NCI-H748 treated with DMSO at 0.1 percent for 48 hours (cell line): Measurements from ENCODE around the gene RRP15.

Experiments
- DNase-seq: peaks from one replicate; lab custom pipeline; 2025; lab: John Stamatoyannopoulos, UW

RRP15 gene

GRCh38 chr1:218362418-218363076 lies 77.5 kb downstream of the RRP15 start:
- DNase-seq: no peak

DNA sequence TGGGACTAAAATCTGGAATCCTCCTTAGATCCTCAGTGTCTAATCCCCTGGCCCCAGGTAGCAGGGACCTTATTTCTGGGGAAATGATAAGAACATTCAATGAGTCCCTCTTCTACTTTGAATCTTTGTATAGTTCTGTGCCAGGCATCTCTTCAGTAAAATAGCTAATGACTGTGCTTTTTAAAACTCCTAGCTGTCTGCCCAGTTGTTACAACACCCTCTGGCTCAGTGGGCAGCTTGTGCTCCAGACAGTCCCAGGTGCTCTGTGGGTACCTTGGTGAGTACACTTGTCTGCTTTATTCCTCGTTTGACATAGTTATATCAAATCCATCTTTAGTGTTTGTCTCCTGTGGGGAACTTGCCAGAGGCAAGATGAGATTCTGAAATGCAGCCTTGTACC lies 78.0 kb downstream of the RRP15 start:
- no peak for DNase-seq

DNA sequence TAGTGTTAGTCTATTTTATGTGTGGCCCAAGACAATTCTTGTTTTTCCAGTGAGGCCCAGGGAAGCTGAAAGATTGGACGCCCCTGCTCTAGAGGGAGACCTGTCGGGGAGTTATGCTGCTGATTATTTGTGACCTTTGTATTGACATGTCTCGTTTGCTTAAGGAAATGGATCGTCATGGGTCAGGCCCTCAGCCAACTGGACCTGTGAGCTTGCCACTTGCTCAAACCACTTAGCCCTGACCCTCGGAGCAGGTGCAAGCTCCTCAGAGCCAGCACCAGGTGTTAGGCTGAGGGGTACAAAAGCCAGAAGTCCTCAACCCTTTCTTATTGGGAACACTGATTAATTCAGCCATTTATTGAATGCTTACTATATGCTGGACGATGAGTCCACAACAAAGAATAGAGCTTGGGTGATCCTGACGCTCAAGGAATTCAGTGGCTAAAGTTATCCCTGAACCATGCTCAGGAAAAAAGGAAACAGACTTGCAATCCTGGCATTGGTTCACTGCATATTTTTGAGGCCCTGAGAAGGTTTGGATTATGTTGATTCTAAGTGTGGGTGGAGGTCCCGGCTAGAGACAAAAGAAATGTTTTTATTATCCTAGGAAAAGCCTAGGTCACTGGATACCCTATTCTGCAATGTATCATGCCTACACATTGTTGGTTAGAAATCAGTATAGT lies 79.1 kb downstream of the RRP15 start:
- DNase-seq: peak; percentile 40

GRCh38 chr1:218365226-218365999 lies 80.3 kb downstream of the RRP15 start:
- DNase-seq: no peak

- peak; percentile 83 for DNase-seq
Measured at GRCh38 chr1:218366322-218367052, 81.4 kb downstream of the RRP15 start.

DNA sequence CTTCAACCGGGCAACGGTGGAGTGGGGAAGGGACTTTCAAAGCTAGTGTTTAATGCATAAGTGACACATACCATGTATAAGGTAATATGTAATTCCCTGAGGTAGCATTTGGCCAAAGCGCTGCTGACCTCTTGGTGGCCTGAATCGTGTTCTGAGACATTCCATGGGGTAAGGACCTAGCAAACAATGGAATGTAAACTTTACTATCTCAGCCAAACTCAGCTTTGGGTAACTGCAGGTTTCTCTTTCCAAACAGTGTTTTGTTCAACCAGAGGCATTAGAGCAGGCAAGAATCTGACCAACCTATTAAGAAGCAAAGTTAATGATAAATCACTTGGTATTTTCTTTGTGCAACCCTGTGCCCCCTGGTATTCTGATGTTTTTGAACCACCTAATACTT lies 82.0 kb downstream of the RRP15 start:
- no peak for DNase-seq

- DNase-seq: no peak
Measured at GRCh38 chr1:218368686-218369085, 83.6 kb downstream of the RRP15 start.

DNA sequence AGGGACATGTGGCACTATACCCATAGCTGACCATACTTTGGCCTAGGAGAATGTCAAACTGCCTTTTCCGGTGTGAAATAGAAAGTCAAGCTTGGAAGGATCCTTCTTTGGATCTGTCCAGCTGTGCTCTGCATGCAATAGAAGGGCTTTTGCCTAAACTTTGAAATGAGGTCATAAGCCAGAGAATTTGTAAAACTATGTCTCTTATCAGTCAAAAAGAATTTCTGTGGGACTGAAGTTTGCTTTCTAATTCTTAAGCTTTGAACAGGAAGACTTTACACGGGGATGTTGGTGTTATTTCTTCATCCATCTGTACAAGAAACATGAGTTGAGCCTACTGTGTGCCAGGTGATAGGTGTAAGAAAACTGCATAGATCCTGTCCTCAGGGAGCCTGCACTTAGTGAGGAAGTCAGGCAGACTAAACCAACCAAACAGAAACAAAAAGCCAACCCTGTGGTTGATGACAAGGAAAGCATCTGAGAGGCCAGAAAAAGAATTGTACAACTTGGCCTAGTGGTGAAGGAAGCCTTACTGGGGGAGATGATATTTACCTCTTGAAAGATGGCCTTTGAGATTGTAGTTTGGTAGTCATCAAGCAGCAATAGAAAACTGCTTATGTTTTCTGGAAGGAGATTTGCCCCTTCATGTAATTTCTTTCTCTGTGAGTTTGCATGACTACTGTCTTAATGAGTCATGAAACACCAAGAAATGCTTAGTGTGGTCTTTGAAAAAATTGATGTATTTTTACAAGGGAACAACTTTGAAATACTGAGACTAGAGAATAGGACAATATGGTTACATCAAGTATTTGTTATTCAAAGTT lies 84.8 kb downstream of the RRP15 start:
- no peak for DNase-seq

GRCh38 chr1:218371927-218372672 lies 87.0 kb downstream of the RRP15 start:
- DNase-seq: peak; percentile 43

DNA sequence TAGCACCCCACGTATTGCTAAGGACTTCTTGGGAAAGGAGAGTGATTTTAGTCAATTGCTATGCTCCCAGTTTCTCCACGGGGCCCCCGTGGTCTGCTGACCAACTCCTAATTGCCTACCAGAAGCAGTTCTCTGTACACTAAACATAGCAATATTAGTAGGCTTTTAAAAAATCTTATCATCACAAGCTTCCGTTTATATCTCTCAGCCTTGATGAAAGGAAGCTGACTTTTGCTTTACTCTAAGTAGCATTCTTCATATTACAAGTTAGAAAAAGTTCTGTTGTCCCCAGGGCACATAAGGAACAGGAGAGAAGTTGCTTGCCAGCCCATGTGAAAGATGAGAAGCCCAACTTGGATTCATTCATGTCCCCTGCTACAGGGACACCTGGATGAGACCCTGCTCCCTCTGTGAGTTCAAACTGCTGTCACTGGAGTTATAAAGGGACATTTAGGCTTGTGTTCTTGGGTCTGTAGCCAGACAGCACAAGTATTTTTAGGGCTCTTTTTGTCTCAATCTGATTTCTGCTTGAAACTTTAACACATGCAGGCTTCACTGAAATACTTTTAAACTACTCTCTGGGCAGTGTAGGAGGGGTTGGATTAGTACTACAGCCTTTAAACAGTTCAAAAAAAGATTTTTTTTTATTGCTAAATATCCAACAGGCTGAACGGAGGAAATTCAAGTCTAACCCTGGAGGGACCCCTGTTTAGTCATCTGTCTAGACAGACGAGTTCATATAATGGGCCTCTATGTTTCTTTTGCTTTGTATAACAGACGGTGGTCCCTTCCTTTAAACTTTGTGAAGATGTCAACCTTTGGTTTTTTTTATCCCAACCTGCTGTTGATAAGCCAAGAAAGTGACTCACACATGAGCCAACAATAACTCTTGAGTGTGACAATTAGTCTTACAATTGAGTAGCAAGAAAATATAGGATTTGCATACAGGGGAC lies 89.6 kb downstream of the RRP15 start:
- no peak for DNase-seq

GRCh38 chr1:218376722-218377121 lies 91.6 kb downstream of the RRP15 start:
- no peak for DNase-seq

DNA sequence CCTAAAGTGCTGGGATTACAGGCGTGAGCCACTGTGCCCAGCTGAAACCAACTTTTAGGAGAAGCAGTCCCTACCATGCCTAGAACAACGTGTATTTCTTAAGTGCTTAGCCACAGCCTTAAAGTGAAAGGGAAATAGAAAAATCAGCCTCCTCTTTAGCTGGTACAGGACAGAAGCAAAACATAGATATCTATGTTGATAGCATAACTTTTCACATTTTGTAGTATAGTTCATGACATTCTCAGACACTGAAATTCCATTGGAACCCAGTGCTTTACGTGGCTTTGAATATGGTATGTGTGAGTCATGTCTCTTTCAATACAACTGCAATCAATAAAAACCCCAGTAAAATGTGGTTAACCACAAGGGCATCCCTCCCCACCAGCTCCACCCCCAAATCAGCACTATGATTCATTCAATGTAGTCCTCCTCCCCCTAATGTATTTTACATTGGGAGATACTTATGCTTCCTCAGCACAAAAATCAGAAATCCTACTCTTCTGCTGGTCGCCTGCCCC lies 92.1 kb downstream of the RRP15 start:
- no peak for DNase-seq

DNA sequence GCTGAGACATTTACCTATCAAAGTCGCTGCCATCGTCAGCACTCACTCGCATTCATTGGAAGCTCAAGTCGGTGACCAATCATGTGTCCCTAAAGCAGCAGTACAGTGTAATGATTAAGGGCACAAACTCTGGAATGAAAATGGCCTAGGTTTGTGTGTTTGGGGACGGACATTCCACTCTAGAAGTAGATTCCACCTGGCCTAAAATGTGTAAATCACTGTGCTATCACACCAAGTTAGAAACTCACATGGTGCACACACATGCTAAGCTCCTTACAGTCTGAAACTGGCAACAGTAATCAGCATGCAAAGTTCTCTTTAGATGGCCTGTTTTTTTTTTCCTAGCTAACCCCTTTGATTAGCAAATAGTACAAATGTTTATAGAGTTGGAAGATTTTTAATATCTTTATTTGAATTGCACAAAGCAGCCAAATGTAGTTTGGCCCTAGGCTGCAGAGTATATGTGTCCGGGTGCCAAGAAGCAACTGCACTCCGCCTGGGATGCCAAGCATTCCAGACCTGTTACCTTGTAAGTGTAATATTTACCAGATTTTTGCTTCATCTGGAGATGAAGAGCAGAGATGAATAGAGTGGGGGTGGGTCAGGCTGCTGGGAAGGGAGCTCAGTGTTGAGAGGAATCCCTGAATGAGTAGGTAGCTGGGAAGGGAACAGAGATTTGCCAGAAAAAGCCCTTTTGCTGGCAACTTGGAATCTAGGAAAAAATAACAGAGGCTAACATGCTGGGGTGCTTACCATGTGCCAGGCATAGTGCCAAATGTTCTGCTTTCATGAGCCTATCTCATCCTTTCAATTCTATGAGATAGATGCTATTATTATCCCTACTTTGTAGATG lies 95.3 kb downstream of the RRP15 start:
- DNase-seq: no peak

DNA sequence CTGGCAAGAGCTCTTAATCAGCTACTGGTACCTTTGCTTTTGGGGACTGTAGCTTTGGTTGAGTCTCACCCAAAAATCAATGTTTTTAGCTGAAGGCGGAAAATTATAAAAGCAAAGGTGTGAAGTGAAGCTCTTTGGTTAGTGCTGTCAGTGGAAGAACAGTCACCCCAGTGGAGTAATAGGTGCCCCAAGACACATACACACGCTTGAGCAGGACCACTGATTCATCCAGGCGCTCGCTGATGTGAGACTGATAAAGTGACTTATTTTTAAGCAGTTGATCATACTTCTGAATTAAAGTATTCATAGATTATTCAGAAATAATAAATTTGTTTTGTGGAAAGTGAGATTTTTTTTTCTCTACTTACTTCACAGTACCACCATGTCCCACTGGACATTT lies 97.2 kb downstream of the RRP15 start:
- no peak for DNase-seq

DNA sequence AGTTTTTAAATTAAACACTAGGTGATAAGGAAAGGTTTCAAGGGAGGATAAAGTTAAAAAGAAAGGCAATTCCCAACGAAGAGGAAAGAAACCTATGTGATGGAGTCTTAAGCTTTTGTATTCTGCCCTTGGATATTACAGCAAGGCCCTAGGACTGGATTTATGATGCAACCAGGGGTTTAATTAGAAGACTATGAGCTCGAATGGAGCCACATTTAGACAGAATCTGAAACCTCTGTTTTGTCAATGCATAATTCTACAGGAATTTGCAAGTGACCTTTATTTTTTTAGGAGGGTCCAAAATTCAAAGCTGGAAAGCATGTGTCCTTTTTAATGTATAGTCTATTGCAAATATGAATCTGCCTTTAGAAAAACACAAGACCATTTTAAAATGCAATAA lies 98.0 kb downstream of the RRP15 start:
- DNase-seq: no peak

DNA sequence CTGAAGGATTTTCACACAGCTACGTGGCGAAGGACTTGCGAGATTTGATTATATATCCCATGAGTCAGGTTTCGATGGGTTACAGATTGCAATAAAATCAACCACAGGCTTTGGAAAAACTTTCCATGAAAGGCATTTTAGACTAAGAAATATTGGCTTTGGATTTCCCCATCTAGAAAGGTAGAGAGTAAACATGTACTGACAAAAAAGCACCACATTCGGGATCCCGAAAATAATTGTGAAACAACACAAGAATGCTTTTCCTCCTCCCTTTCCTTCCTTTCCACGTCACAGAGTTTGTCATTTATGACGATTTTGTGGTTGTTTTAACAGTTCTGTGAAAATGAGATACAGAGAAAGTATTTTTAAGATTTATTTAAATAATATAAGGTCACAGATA lies 98.6 kb downstream of the RRP15 start:
- DNase-seq: no peak

DNA sequence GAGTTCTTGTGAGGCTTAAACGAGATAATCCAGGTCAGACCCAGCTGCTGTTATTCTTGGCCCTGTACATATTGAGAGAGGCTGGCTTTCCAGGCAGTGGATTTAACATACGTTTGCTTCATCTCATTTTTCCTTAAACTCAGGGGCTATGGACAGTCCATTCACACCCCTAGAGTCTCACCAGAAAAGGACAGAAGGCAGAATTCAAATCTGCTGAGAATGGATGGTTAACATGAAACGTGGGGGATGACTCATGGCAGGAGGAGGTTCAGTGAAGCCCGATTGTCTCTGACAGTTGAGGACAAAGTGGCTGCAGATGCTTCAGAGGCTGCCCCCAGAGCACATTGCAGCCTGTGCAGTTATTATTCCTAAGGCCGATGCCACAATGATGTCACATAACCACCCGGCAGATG lies 99.5 kb downstream of the RRP15 start:
- DNase-seq: peak; percentile 59
